GM18873 (cell line): ENCODE results near the gene ADAR.
"Not testable (repeated sequence)": the region's sequence is repeated elsewhere in the genome, so short reads cannot be mapped to it uniquely, and the experiment has no call there.

Experiments used
- ATAC-seq: cut with Tn5 transposase; IDR thresholded peaks from one replicate; pipeline ENCODE4 v1.9.1; 2021; ENCODE audit warnings: mild to moderate bottlenecking, moderate library complexity, moderate number of reproducible peaks; ENCODE audit not compliant: unreplicated experiment, low FRiP score

Gene ADAR

GRCh38 chr1:154607609-154608396 is at the start of gene ADAR:
TSS of gene ADAR (minus strand) at chr1:154608186. CDS start at chr1:154608006, 180 bp downstream.
- peak; percentile 70 for ATAC-seq

GRCh38 chr1:154657556-154657955 is 49.6 kb upstream of the ADAR start:
- no peak for ATAC-seq

GRCh38 chr1:154652893-154653292 is 44.9 kb upstream of the ADAR start:
- no peak for ATAC-seq

GRCh38 chr1:154644724-154645123 is 36.7 kb upstream of the ADAR start:
- ATAC-seq = not testable (repeated sequence)

- no peak for ATAC-seq
These were observed 33.5 kb upstream of the ADAR start for GRCh38 chr1:154641534-154641933.

GRCh38 chr1:154639876-154640275 is 31.9 kb upstream of the ADAR start:
- ATAC-seq = no peak

GRCh38 chr1:154635171-154635570 is 27.2 kb upstream of the ADAR start:
- ATAC-seq = no peak

GRCh38 chr1:154629675-154630073 is 21.7 kb upstream of the ADAR start:
- no peak for ATAC-seq

- no peak for ATAC-seq
These were observed 21.2 kb upstream of the ADAR start for GRCh38 chr1:154629061-154629674.

- ATAC-seq = no peak
These were observed 20.1 kb upstream of the ADAR start for GRCh38 chr1:154628121-154628405.

- ATAC-seq = no peak
These were observed 19.5 kb upstream of the ADAR start for GRCh38 chr1:154627257-154628120.

GRCh38 chr1:154626456-154627256 is 18.7 kb upstream of the ADAR start:
- no peak for ATAC-seq

- ATAC-seq = no peak
These were observed 17.0 kb upstream of the ADAR start for GRCh38 chr1:154624746-154625643.

GRCh38 chr1:154623358-154623757 is 15.4 kb upstream of the ADAR start:
- ATAC-seq = no peak

GRCh38 chr1:154622503-154623039 is 14.6 kb upstream of the ADAR start:
- ATAC-seq = no peak

GRCh38 chr1:154621875-154622274 is 13.9 kb upstream of the ADAR start:
- no peak for ATAC-seq

GRCh38 chr1:154620751-154621150 is 12.8 kb upstream of the ADAR start:
- ATAC-seq = no peak

GRCh38 chr1:154619181-154619948 is 11.4 kb upstream of the ADAR start:
- no peak for ATAC-seq
